H1 (cell line): ENCODE measurements around the gene CD99. TPM values are rescaled to one million over a fixed set of nuclear protein-coding genes. Genes with fewer than 3 reads are reported as not detected.

Experiments
- polyA plus RNA-seq, 7 experiments: library from polyadenylated mRNA; depleted of rRNA in 3 of 7; stranded (reverse) in 5 of 7; unstranded in 2 of 7; fragments of >200 nt in 5 of 7; fragments of 200-250 nt in 2 of 7; gene quantifications; 1 replicate in 5 of 7; 2 replicates in 1 of 7; 4 replicates in 1 of 7; pipeline versions ENCODE4 v1.2.1 to v1.2.3, GENCODE V29; 2011 to 2013; ENCODE audit warnings: missing spikeins in 2 of 7, mixed read lengths in 2 of 7
- total RNA-seq: library from RNA; stranded (reverse); fragmentation: NEBNext Ultra II Directional; extraction: Animal tissue kit (Norgen Biotek cat#: 25700); gene quantifications from 2 replicates; pipeline ENCODE4 v1.2.1, GENCODE V29; 2021
- TF ChIP-seq, protein P1 (sequence below): fragments of 300-600 bp; sonication (generic); IDR thresholded peaks from 2 replicates; pipeline ENCODE4 v1.7.1; 2012; ENCODE audit warnings: low read length, moderate library complexity, mild to moderate bottlenecking, inconsistent platforms; ENCODE audit not compliant: insufficient replicate concordance

CD99 gene
- total and polyA plus RNA-seq, 2 of the 8 experiments (the other 6 are each of a cell fraction or from before 2014, with no cell fraction given) = 30.1 to 47.8 TPM

DNA sequence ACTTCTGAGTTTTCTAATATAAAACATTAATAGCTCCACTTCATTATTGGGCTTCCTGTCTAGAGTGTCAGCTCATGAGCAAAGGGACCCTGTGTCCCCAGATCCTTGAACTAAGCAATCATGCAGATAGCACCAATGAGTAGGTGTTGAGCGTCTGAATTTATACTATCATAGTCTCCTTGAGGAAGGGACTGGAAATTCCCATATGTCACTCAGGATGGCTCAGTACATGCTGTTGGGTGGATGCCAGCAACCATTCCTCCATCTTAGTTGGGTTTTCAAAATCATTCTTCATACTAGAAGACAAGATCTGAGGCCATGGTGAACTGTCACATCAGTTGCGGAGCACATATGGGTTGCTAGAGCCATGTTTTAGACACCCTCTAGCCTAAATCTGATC lies 27.7 kb downstream of the CD99 start (continued):
- TF ChIP-seq, protein P1, sequence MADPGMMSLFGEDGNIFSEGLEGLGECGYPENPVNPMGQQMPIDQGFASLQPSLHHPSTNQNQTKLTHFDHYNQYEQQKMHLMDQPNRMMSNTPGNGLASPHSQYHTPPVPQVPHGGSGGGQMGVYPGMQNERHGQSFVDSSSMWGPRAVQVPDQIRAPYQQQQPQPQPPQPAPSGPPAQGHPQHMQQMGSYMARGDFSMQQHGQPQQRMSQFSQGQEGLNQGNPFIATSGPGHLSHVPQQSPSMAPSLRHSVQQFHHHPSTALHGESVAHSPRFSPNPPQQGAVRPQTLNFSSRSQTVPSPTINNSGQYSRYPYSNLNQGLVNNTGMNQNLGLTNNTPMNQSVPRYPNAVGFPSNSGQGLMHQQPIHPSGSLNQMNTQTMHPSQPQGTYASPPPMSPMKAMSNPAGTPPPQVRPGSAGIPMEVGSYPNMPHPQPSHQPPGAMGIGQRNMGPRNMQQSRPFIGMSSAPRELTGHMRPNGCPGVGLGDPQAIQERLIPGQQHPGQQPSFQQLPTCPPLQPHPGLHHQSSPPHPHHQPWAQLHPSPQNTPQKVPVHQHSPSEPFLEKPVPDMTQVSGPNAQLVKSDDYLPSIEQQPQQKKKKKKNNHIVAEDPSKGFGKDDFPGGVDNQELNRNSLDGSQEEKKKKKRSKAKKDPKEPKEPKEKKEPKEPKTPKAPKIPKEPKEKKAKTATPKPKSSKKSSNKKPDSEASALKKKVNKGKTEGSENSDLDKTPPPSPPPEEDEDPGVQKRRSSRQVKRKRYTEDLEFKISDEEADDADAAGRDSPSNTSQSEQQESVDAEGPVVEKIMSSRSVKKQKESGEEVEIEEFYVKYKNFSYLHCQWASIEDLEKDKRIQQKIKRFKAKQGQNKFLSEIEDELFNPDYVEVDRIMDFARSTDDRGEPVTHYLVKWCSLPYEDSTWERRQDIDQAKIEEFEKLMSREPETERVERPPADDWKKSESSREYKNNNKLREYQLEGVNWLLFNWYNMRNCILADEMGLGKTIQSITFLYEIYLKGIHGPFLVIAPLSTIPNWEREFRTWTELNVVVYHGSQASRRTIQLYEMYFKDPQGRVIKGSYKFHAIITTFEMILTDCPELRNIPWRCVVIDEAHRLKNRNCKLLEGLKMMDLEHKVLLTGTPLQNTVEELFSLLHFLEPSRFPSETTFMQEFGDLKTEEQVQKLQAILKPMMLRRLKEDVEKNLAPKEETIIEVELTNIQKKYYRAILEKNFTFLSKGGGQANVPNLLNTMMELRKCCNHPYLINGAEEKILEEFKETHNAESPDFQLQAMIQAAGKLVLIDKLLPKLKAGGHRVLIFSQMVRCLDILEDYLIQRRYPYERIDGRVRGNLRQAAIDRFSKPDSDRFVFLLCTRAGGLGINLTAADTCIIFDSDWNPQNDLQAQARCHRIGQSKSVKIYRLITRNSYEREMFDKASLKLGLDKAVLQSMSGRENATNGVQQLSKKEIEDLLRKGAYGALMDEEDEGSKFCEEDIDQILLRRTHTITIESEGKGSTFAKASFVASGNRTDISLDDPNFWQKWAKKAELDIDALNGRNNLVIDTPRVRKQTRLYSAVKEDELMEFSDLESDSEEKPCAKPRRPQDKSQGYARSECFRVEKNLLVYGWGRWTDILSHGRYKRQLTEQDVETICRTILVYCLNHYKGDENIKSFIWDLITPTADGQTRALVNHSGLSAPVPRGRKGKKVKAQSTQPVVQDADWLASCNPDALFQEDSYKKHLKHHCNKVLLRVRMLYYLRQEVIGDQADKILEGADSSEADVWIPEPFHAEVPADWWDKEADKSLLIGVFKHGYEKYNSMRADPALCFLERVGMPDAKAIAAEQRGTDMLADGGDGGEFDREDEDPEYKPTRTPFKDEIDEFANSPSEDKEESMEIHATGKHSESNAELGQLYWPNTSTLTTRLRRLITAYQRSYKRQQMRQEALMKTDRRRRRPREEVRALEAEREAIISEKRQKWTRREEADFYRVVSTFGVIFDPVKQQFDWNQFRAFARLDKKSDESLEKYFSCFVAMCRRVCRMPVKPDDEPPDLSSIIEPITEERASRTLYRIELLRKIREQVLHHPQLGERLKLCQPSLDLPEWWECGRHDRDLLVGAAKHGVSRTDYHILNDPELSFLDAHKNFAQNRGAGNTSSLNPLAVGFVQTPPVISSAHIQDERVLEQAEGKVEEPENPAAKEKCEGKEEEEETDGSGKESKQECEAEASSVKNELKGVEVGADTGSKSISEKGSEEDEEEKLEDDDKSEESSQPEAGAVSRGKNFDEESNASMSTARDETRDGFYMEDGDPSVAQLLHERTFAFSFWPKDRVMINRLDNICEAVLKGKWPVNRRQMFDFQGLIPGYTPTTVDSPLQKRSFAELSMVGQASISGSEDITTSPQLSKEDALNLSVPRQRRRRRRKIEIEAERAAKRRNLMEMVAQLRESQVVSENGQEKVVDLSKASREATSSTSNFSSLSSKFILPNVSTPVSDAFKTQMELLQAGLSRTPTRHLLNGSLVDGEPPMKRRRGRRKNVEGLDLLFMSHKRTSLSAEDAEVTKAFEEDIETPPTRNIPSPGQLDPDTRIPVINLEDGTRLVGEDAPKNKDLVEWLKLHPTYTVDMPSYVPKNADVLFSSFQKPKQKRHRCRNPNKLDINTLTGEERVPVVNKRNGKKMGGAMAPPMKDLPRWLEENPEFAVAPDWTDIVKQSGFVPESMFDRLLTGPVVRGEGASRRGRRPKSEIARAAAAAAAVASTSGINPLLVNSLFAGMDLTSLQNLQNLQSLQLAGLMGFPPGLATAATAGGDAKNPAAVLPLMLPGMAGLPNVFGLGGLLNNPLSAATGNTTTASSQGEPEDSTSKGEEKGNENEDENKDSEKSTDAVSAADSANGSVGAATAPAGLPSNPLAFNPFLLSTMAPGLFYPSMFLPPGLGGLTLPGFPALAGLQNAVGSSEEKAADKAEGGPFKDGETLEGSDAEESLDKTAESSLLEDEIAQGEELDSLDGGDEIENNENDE = no peak
